H9 (cell line): Measurements from ENCODE around the gene CUL4A. TPM values are rescaled to one million over a fixed set of nuclear protein-coding genes. Genes with fewer than 3 reads are reported as not detected.

Source experiments
- DNase-seq: peaks from one replicate; pipeline ENCODE4 v3.0.0-alpha.2; 2017
- H2AFZ ChIP-seq: one replicate; pipeline ENCODE4 v1.6.1; 2013; ENCODE audit warnings: mild to moderate bottlenecking, low read length, control low read depth, moderate library complexity
- H2AK5ac ChIP-seq: 2 replicates; pipeline ENCODE4 v1.6.1; 2013; ENCODE audit warnings: low read length, control low read depth, mixed read lengths; ENCODE audit not compliant: insufficient read length
- H2BK120ac ChIP-seq: one replicate; pipeline ENCODE4 v1.6.1; 2013; ENCODE audit warnings: low read depth, mild to moderate bottlenecking, low read length, control low read depth, inconsistent platforms; ENCODE audit not compliant: poor library complexity, severe bottlenecking
- H2BK12ac ChIP-seq: 2 replicates; pipeline ENCODE4 v1.6.1; 2013; ENCODE audit warnings: low read length, control low read depth, mixed read lengths, low read depth; ENCODE audit not compliant: insufficient read length
- H2BK15ac ChIP-seq: 2 replicates; pipeline ENCODE4 v1.6.1; 2013; ENCODE audit warnings: low read depth, low read length, control low read depth
- H2BK20ac ChIP-seq: one replicate; pipeline ENCODE4 v1.6.1; 2013; ENCODE audit warnings: low read depth, mild to moderate bottlenecking, low read length, control low read depth, inconsistent platforms; ENCODE audit not compliant: poor library complexity, severe bottlenecking
- H2BK5ac ChIP-seq: 2 replicates; pipeline ENCODE4 v1.6.1; 2013; ENCODE audit warnings: low read length, control low read depth, mixed read lengths; ENCODE audit not compliant: insufficient read length
- H3K14ac ChIP-seq: 2 replicates; pipeline ENCODE4 v1.6.1; 2013; ENCODE audit warnings: low read length, control low read depth; ENCODE audit not compliant: insufficient read depth
- H3K18ac ChIP-seq: 2 replicates; pipeline ENCODE4 v1.6.1; 2013; ENCODE audit warnings: low read depth, mild to moderate bottlenecking, mixed read lengths, low read length, control low read depth; ENCODE audit not compliant: insufficient read length
- H3K23ac ChIP-seq: 2 replicates; pipeline ENCODE4 v1.6.1; 2013; ENCODE audit warnings: low read length, control low read depth, mixed read lengths, low read depth; ENCODE audit not compliant: insufficient read length
- H3K23me2 ChIP-seq: 2 replicates; pipeline ENCODE4 v1.6.1; 2013; ENCODE audit warnings: low read depth, mild to moderate bottlenecking, mixed read lengths, low read length, control low read depth; ENCODE audit not compliant: insufficient read length, poor library complexity, severe bottlenecking
- H3K27ac ChIP-seq: 2 replicates; pipeline ENCODE4 v1.5.1; 2013; ENCODE audit warnings: low read length, control low read depth, mixed read lengths, low read depth; ENCODE audit not compliant: insufficient read length
- H3K27me3 ChIP-seq: 2 replicates; pipeline ENCODE4 v1.6.1; 2013; ENCODE audit warnings: low read length, control low read depth, inconsistent platforms; ENCODE audit not compliant: insufficient read depth
- H3K4ac ChIP-seq: 2 replicates; pipeline ENCODE4 v1.6.1; 2013; ENCODE audit warnings: low read depth, mild to moderate bottlenecking, control low read depth, inconsistent platforms, low read length, moderate library complexity
- H3K4me1 ChIP-seq: 2 replicates; pipeline ENCODE4 v1.6.1; 2013; ENCODE audit warnings: low read length, control low read depth, inconsistent platforms; ENCODE audit not compliant: insufficient read depth
- H3K4me2 ChIP-seq: 2 replicates; pipeline ENCODE4 v1.6.1; 2013; ENCODE audit warnings: low read length, control low read depth, mixed read lengths; ENCODE audit not compliant: insufficient read length, insufficient read depth
- H3K56ac ChIP-seq: 2 replicates; pipeline ENCODE4 v1.6.1; 2013; ENCODE audit warnings: low read depth, mild to moderate bottlenecking, mixed read lengths, low read length, control low read depth; ENCODE audit not compliant: insufficient read length
- H3K79me1 ChIP-seq: 2 replicates; pipeline ENCODE4 v1.6.1; 2013; ENCODE audit warnings: low read depth, mild to moderate bottlenecking, moderate library complexity, low read length, control low read depth, inconsistent platforms; ENCODE audit not compliant: insufficient read depth, poor library complexity, severe bottlenecking
- H3K79me2 ChIP-seq: 2 replicates; pipeline ENCODE4 v1.6.1; 2013; ENCODE audit warnings: low read length, control low read depth, inconsistent platforms; ENCODE audit not compliant: insufficient read depth
- H3K9ac ChIP-seq: 2 replicates; pipeline ENCODE4 v1.6.1; 2013; ENCODE audit warnings: low read length, control low read depth, mixed read lengths; ENCODE audit not compliant: insufficient read length; ENCODE audit errors: extremely low read depth
- H3K9me3 ChIP-seq: one replicate; pipeline ENCODE4 v1.6.1; 2013; ENCODE audit warnings: low read depth, low read length, inconsistent platforms; ENCODE audit not compliant: control insufficient read depth
- H3T11ph ChIP-seq: one replicate; pipeline ENCODE4 v1.6.1; 2013; ENCODE audit warnings: mild to moderate bottlenecking, low read length, control low read depth, inconsistent platforms
- H4K20me1 ChIP-seq: one replicate; pipeline ENCODE4 v1.6.1; 2013; ENCODE audit not compliant: control insufficient read depth, insufficient read length, insufficient read depth
- H4K5ac ChIP-seq: 2 replicates; pipeline ENCODE4 v1.6.1; 2013; ENCODE audit warnings: low read depth, mild to moderate bottlenecking, mixed read lengths, low read length, control low read depth; ENCODE audit not compliant: insufficient read length
- H4K8ac ChIP-seq: replicated peaks from 2 replicates; pipeline ENCODE4 v1.6.1; 2013; ENCODE audit warnings: low read length, control low read depth, mixed read lengths, low read depth; ENCODE audit not compliant: insufficient read length
- H4K91ac ChIP-seq: 2 replicates; pipeline ENCODE4 v1.6.1; 2013; ENCODE audit warnings: low read depth, mild to moderate bottlenecking, moderate library complexity, mixed read lengths, low read length, control low read depth; ENCODE audit not compliant: insufficient read length
- H3K27ac Mint-ChIP-seq, 3 experiments: 2 replicates in 2 of 3; 3 replicates in 1 of 3; pipeline ENCODE4 v1.8.0; 2020 to 2021; ENCODE audit warnings: mixed read lengths in 3 of 3, mild to moderate bottlenecking in 1 of 3, moderate library complexity in 1 of 3
- H3K27me3 Mint-ChIP-seq: 2 replicates; pipeline ENCODE4 v1.8.0; 2021; ENCODE audit warnings: low read depth, mild to moderate bottlenecking, moderate library complexity, mixed read lengths
- H3K36me3 Mint-ChIP-seq, 3 experiments: 2 replicates in 2 of 3; 3 replicates in 1 of 3; pipeline ENCODE4 v1.8.0; 2020 to 2021; ENCODE audit warnings: low read depth in 3 of 3, mixed read lengths in 3 of 3; ENCODE audit not compliant: insufficient read depth in 1 of 3
- H3K4me1 Mint-ChIP-seq, 2 experiments: 2 replicates each; pipeline ENCODE4 v1.8.0; 2020; ENCODE audit warnings: mixed read lengths in 2 of 2
- H3K4me3 Mint-ChIP-seq, 2 experiments: 2 replicates in 1 of 2; 3 replicates in 1 of 2; pipeline ENCODE4 v1.8.0; 2020 to 2021; ENCODE audit warnings: mild to moderate bottlenecking in 2 of 2, mixed read lengths in 2 of 2, moderate library complexity in 1 of 2
- H3K9me3 Mint-ChIP-seq, 2 experiments: 2 replicates in 1 of 2; 3 replicates in 1 of 2; pipeline ENCODE4 v1.8.0; 2020; ENCODE audit warnings: mild to moderate bottlenecking in 2 of 2, mixed read lengths in 2 of 2, moderate library complexity in 1 of 2
- WGBS: extraction: QIAGEN DNeasy Blood & Tissue Kit; methylation state at CpG from one replicate; pipeline ENCODE4 v1.1.7; 2013; ENCODE audit warnings: missing lambda C conversion rate, low lambda C conversion rate, mixed read lengths; ENCODE audit not compliant: insufficient read length; ENCODE audit errors: extremely low coverage; 5-methylcytosine and 5-hydroxymethylcytosine counted together
- total RNA-seq: library from RNA; stranded (reverse); gene quantifications from 2 replicates; pipeline ENCODE4 v1.2.1, GENCODE V29; 2021
- TF ChIP-seq, protein P1 (sequence below): fragments of 200-600 bp; sonication (generic); conservative IDR thresholded peaks from 3 replicates; pipeline ENCODE4 v1.8.0; 2021; ENCODE audit warnings: antibody characterized with exemption, mild to moderate bottlenecking

CUL4A gene
- total RNA-seq, 1 experiment from 2014 or later, result 97.9 TPM

- Histone ChIP-seq H3T11ph (no peak overlapping the region), H2AFZ (no peak overlapping the region), H4K5ac (no peak overlapping the region), H3K23ac (no peak overlapping the region), H2BK12ac (no peak overlapping the region), H3K4ac (no peak overlapping the region), H3K23me2 (peaks cover 6% of the 10 kb centered on the region), H4K91ac (no peak overlapping the region), H3K4me2 (no peak overlapping the region), H2BK20ac (no peak overlapping the region), H3K56ac (no peak overlapping the region), H2BK5ac (no peak overlapping the region), H2BK15ac (no peak overlapping the region), H3K18ac (no peak overlapping the region), H3K79me1 (peaks cover 14% of the 10 kb centered on the region), H3K9ac (no peak overlapping the region), H3K79me2 (peaks cover 47% of the 10 kb centered on the region), H3K4me1 (no peaks in the 10 kb centered on the region), H3K27ac (no peak overlapping the region), H3K27me3 (no peaks in the 10 kb centered on the region), H3K9me3 (no peaks in the 10 kb centered on the region), H2BK120ac (no peak overlapping the region), H4K20me1 (no peaks in the 10 kb centered on the region), H4K8ac (no peak overlapping the region), H2AK5ac (no peak overlapping the region), H3K14ac (no peak overlapping the region)
- Mint-ChIP-seq H3K27ac (peak overlapping the region in 2 of 3 experiments; percentile 56 to 76; a peak in 3 of 7 replicates), H3K4me1 (peaks cover 13 to 21% of the 10 kb centered on the region in 2 experiments), H3K36me3 (peaks cover 26 to 38% (median 37%) of the 10 kb centered on the region in 3 experiments), H3K9me3 (no peaks in the 10 kb centered on the region), H3K4me3 (no peak overlapping the region), H3K27me3 (no peaks in the 10 kb centered on the region)
- TF ChIP-seq, protein P1, sequence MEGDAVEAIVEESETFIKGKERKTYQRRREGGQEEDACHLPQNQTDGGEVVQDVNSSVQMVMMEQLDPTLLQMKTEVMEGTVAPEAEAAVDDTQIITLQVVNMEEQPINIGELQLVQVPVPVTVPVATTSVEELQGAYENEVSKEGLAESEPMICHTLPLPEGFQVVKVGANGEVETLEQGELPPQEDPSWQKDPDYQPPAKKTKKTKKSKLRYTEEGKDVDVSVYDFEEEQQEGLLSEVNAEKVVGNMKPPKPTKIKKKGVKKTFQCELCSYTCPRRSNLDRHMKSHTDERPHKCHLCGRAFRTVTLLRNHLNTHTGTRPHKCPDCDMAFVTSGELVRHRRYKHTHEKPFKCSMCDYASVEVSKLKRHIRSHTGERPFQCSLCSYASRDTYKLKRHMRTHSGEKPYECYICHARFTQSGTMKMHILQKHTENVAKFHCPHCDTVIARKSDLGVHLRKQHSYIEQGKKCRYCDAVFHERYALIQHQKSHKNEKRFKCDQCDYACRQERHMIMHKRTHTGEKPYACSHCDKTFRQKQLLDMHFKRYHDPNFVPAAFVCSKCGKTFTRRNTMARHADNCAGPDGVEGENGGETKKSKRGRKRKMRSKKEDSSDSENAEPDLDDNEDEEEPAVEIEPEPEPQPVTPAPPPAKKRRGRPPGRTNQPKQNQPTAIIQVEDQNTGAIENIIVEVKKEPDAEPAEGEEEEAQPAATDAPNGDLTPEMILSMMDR, result no peak
- DNase-seq, result no peak
- no CpG with 5 or more reads among the region's 12 CpGs for WGBS
Measured at GRCh38 chr13:113203507-113204377, 5.7 kb upstream of the CUL4A start.
